ENCODE results near the gene AKNA.

The AKNA gene

GRCh38 chr9:114419796-114420195, 32.0 kb upstream of the AKNA start:
- TF ChIP-seq CTCF (IDR thresholded peaks at IDR 0.05; ENCODE audit: borderline replicate concordance, control extremely low read depth, extremely low read depth, insufficient read depth, missing control alignments), result no peak
- no peak for DNase-seq (ENCODE audit: low spot score)
- in situ Hi-C loops (cut with MboI; ENCODE audit: low sequenced_read_pairs, unreplicated experiment), result loop anchor here (10.0 to 25.0 kb wide), 2 partner anchors 235 to 593 kb away; partner anchors contain the start of gene TEX53

- TF ChIP-seq CTCF (IDR thresholded peaks at IDR 0.05; ENCODE audit: borderline replicate concordance, control extremely low read depth, extremely low read depth, insufficient read depth, missing control alignments), result no peak
- DNase-seq (ENCODE audit: low spot score), result no peak
- in situ Hi-C loops (cut with MboI; ENCODE audit: low sequenced_read_pairs, unreplicated experiment), result loop anchor here (10.0 to 25.0 kb wide), 2 partner anchors 237 to 594 kb away; partner anchors contain the start of gene TEX53
These were observed 30.3 kb upstream of the AKNA start for GRCh38 chr9:114418053-114418452.

GRCh38 chr9:114417511-114417910, 29.7 kb upstream of the AKNA start:
- no peak for TF ChIP-seq CTCF (IDR thresholded peaks at IDR 0.05; ENCODE audit: borderline replicate concordance, control extremely low read depth, extremely low read depth, insufficient read depth, missing control alignments)
- no peak for DNase-seq (ENCODE audit: low spot score)
- in situ Hi-C loops (cut with MboI; ENCODE audit: low sequenced_read_pairs, unreplicated experiment), result loop anchor here (10.0 to 25.0 kb wide), 2 partner anchors 237 to 595 kb away; partner anchors contain the start of gene TEX53

GRCh38 chr9:114416906-114417305, 29.1 kb upstream of the AKNA start:
- in situ Hi-C loops (cut with MboI; ENCODE audit: low sequenced_read_pairs, unreplicated experiment), result loop anchor here (10.0 to 25.0 kb wide), 2 partner anchors 238 to 595 kb away; partner anchors contain the start of gene TEX53
- TF ChIP-seq CTCF (IDR thresholded peaks at IDR 0.05; ENCODE audit: borderline replicate concordance, control extremely low read depth, extremely low read depth, insufficient read depth, missing control alignments), result no peak
- DNase-seq (ENCODE audit: low spot score), result no peak

- in situ Hi-C loops (cut with MboI; ENCODE audit: low sequenced_read_pairs, unreplicated experiment), result loop anchor here (10.0 to 25.0 kb wide), 2 partner anchors 239 to 596 kb away; partner anchors contain the start of gene TEX53
- TF ChIP-seq CTCF (IDR thresholded peaks at IDR 0.05; ENCODE audit: borderline replicate concordance, control extremely low read depth, extremely low read depth, insufficient read depth, missing control alignments), result no peak
- no peak for DNase-seq (ENCODE audit: low spot score)
These were observed 28.5 kb upstream of the AKNA start for GRCh38 chr9:114416290-114416689.

GRCh38 chr9:114414346-114414745, 26.6 kb upstream of the AKNA start:
- no peak for TF ChIP-seq CTCF (IDR thresholded peaks at IDR 0.05; ENCODE audit: borderline replicate concordance, control extremely low read depth, extremely low read depth, insufficient read depth, missing control alignments)
- no peak for DNase-seq (ENCODE audit: low spot score)
- in situ Hi-C loops (cut with MboI; ENCODE audit: low sequenced_read_pairs, unreplicated experiment), result loop anchor here (10.0 to 25.0 kb wide), 2 partner anchors 240 to 598 kb away; partner anchors contain the start of gene TEX53

Measured in GM13976 (cell line).